Vagina (tissue), 2 donors: ENCODE results near the gene SEMA3A. TPM values are rescaled to one million over a fixed set of nuclear protein-coding genes. Genes with fewer than 3 reads are reported as not detected.

Experiments
- DNase-seq, 2 donors: peaks; one replicate each; pipeline ENCODE4 v3.0.0-alpha.2; 2017; ENCODE audit errors: extremely low spot score in 2 of 2
- H3K27ac ChIP-seq: fragments of 200-600 bp; sonication (generic); one replicate; pipeline ENCODE4 v1.5.1; 2019
- H3K27me3 ChIP-seq: fragments of 200-600 bp; sonication (generic); one replicate; pipeline ENCODE4 v1.5.1; 2019
- H3K36me3 ChIP-seq, 2 donors: fragments of 200-600 bp; sonication (generic); one replicate each; pipeline ENCODE4 v1.5.1; 2017 to 2019
- H3K4me1 ChIP-seq: fragments of 200-600 bp; sonication (generic); one replicate; pipeline ENCODE4 v1.5.1; 2019
- H3K4me3 ChIP-seq, 2 donors: fragments of 200-600 bp; sonication (generic); 1 replicate in 1 of 2; 2 replicates in 1 of 2; pipeline ENCODE4 v1.5.1; 2016 to 2019
- H3K9me3 ChIP-seq: fragments of 200-600 bp; sonication (generic); one replicate; pipeline ENCODE4 v1.5.1; 2019
- POLR2A ChIP-seq, 2 donors: fragments of 450-650 bp; IDR thresholded peaks; one replicate each; pipeline ENCODE4 v1.6.1; 2017; ENCODE audit warnings: antibody characterized with exemption in 2 of 2, mild to moderate bottlenecking in 2 of 2, moderate library complexity in 2 of 2
- POLR2AphosphoS5 ChIP-seq, 2 donors: sonication (generic); formaldehyde crosslinking; IDR thresholded peaks; one replicate each; pipeline ENCODE4 v1.9.0; 2017; ENCODE audit warnings: antibody characterized with exemption in 2 of 2, mild to moderate bottlenecking in 2 of 2, low read depth in 1 of 2; ENCODE audit not compliant: insufficient read depth in 1 of 2
- intact Hi-C: fragments of 100-400 bp; cut with DNase I; formaldehyde crosslinking; loops from one replicate; pipeline ENCODE4 v1.15.1; 2023
- total RNA-seq: library from RNA; depleted of rRNA; stranded (reverse); fragments of >200 nt; gene quantifications from one replicate; pipeline ENCODE4 v1.2.3, GENCODE V29; 2016
- TF ChIP-seq, protein P1 (sequence below), 3 experiments: fragments of 450-650 bp in 2 of 3; fragments of 200-600 bp in 1 of 3; sonication (generic) in 1 of 3; IDR thresholded peaks; one replicate each; pipeline ENCODE4 v1.5.1; 2017 to 2019; ENCODE audit warnings: antibody characterized with exemption in 3 of 3, mild to moderate bottlenecking in 2 of 3, moderate library complexity in 2 of 3

The SEMA3A gene
- total RNA-seq, 1 donor from 2014 or later: 3.4 TPM

DNA sequence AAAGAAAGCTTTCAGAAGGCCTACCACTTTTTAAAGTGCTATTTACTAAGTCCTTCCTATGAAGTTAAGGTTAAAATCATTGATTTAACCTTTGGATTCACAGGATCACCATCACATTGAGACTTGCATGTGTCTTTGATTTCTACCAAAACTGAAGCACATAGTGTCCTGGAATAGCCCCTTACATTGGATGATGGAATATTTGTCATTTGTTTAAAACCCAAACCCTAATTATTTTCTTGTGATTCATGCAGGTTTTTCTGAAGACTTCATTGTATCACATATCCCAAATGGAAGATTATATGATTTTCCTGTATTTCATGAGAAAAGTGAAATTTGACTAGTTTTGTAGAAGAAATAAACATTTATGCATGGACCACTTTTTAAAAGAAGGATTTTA, 3.3 kb downstream of the SEMA3A start:
- TF ChIP-seq POLR2A (IDR thresholded peaks at IDR 0.05) (no peak), POLR2AphosphoS5 (IDR thresholded peaks at IDR 0.05; ENCODE audit: insufficient read depth in 1 of 2, low read depth in 1 of 2) (no peak)
- TF ChIP-seq, protein P1, sequence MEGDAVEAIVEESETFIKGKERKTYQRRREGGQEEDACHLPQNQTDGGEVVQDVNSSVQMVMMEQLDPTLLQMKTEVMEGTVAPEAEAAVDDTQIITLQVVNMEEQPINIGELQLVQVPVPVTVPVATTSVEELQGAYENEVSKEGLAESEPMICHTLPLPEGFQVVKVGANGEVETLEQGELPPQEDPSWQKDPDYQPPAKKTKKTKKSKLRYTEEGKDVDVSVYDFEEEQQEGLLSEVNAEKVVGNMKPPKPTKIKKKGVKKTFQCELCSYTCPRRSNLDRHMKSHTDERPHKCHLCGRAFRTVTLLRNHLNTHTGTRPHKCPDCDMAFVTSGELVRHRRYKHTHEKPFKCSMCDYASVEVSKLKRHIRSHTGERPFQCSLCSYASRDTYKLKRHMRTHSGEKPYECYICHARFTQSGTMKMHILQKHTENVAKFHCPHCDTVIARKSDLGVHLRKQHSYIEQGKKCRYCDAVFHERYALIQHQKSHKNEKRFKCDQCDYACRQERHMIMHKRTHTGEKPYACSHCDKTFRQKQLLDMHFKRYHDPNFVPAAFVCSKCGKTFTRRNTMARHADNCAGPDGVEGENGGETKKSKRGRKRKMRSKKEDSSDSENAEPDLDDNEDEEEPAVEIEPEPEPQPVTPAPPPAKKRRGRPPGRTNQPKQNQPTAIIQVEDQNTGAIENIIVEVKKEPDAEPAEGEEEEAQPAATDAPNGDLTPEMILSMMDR (IDR thresholded peaks at IDR 0.05): no peak
- H3K36me3 ChIP-seq: no peaks in the 10 kb centered on the region
- no peak for DNase-seq
- H3K27ac ChIP-seq: no peak overlapping the region
- H3K4me1 ChIP-seq: no peaks in the 10 kb centered on the region
- H3K9me3 ChIP-seq: no peaks in the 10 kb centered on the region
- no peaks in the 10 kb centered on the region for H3K27me3 ChIP-seq
- H3K4me3 ChIP-seq: no peak overlapping the region
- intact Hi-C loops: no loop called here

GRCh38 chr7:84190016-84190705, 4.4 kb downstream of the SEMA3A start:
- intact Hi-C loops: no loop called here
- H3K4me3 ChIP-seq: no peak overlapping the region
- no peak for TF ChIP-seq POLR2AphosphoS5 (IDR thresholded peaks at IDR 0.05; ENCODE audit: insufficient read depth in 1 of 2, low read depth in 1 of 2)
- TF ChIP-seq, protein P1 (IDR thresholded peaks at IDR 0.05): no peak
- no peak for TF ChIP-seq POLR2A (IDR thresholded peaks at IDR 0.05)
- DNase-seq: no peak
- no peak overlapping the region for H3K27ac ChIP-seq
- H3K9me3 ChIP-seq: no peaks in the 10 kb centered on the region
- no peaks in the 10 kb centered on the region for H3K36me3 ChIP-seq
- no peaks in the 10 kb centered on the region for H3K27me3 ChIP-seq
- no peaks in the 10 kb centered on the region for H3K4me1 ChIP-seq

GRCh38 chr7:84188786-84189405, 5.7 kb downstream of the SEMA3A start:
- Histone ChIP-seq H3K27me3 (no peaks in the 10 kb centered on the region), H3K27ac (no peak overlapping the region), H3K9me3 (no peaks in the 10 kb centered on the region), H3K4me1 (no peaks in the 10 kb centered on the region), H3K4me3 (no peak overlapping the region), H3K36me3 (no peaks in the 10 kb centered on the region)
- no peak for DNase-seq
- no peak for TF ChIP-seq POLR2AphosphoS5 (IDR thresholded peaks at IDR 0.05; ENCODE audit: insufficient read depth in 1 of 2, low read depth in 1 of 2)
- TF ChIP-seq, protein P1 (IDR thresholded peaks at IDR 0.05): no peak
- intact Hi-C loops: no loop called here

DNA sequence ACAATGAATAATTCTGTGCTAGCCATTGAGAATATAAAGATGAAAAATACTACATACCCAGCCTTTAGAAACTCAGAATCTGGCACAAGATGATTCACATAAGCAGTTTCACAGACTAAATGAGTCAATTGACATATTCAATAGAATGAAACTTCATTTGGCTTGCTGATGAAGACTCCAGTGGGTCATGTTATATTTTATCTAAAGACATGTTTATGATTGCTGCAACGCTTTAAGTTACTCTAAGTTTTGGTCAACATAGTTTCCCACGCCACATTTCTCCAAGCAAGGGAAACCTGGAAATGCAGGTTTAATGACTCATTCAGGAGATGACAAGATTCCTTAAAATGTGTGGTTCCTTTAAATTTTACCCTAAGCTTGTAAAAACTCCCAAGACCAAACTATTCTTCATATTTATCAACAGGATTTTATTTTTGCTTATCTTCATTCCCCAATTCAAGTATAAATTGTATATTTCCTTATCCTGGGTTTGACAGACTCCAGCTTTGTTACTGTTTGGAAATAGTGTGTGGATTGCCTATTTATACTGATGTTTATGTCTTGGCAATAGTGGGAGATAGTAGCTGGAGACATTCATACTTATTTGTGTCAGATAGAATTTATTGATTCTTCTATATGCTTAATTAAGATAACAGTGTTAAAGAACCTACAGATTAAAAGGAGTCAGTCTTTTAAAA, 6.6 kb downstream of the SEMA3A start:
- Histone ChIP-seq H3K27ac (no peak overlapping the region), H3K4me1 (no peaks in the 10 kb centered on the region), H3K27me3 (no peaks in the 10 kb centered on the region), H3K4me3 (no peak overlapping the region), H3K36me3 (no peaks in the 10 kb centered on the region), H3K9me3 (no peaks in the 10 kb centered on the region)
- TF ChIP-seq, protein P1 (IDR thresholded peaks at IDR 0.05): no peak
- TF ChIP-seq POLR2A (IDR thresholded peaks at IDR 0.05): no peak
- TF ChIP-seq POLR2AphosphoS5 (IDR thresholded peaks at IDR 0.05; ENCODE audit: insufficient read depth in 1 of 2, low read depth in 1 of 2): no peak
- intact Hi-C loops: no loop called here
- DNase-seq: no peak
